H1 (cell line): ENCODE measurements around the gene SMARCA5. TPM values are rescaled to one million over a fixed set of nuclear protein-coding genes. Genes with fewer than 3 reads are reported as not detected.

Source experiments
- CTCF ChIA-PET: fragments of 300-600 bp; sonication (Branson Sonifier 250); formaldehyde crosslinking; loops from one replicate; lab custom pipeline; 2021; ENCODE audit not compliant: partially characterized antibody; lab: Charles Lee
- POLR2A ChIA-PET: fragments of 300-600 bp; sonication (Branson Sonifier 250); formaldehyde crosslinking; loops from one replicate; lab custom pipeline; 2021; ENCODE audit warnings: inconsistent platforms; ENCODE audit not compliant: partially characterized antibody; lab: Charles Lee
- DNase-seq, 2 experiments: peaks; one replicate each; pipeline versions ENCODE4 v3.0.0 to v3.0.0-alpha.2; 2010 to 2022; ENCODE audit warnings: low spot score in 2 of 2, low read depth in 1 of 2, mixed read lengths in 1 of 2
- FAIRE-seq: peaks from 2 replicates; lab custom pipeline; 2011; peaks lifted over from hg19 to GRCh38; lab: Jason Lieb, UNC
- H2AFZ ChIP-seq: 2 replicates; pipeline ENCODE4 v1.8.1; 2012; ENCODE audit warnings: low read length, inconsistent platforms
- H2AK5ac ChIP-seq: 2 replicates; pipeline ENCODE4 v1.6.1; 2013; ENCODE audit warnings: low read depth, low read length
- H2BK120ac ChIP-seq: replicated peaks from 2 replicates; pipeline ENCODE3; 2013; ENCODE audit warnings: low read depth, low read length, inconsistent platforms
- H2BK12ac ChIP-seq: 2 replicates; pipeline ENCODE4 v1.6.1; 2013; ENCODE audit warnings: low read depth, low read length
- H2BK15ac ChIP-seq: 2 replicates; pipeline ENCODE4 v1.6.1; 2013; ENCODE audit warnings: low read length
- H2BK20ac ChIP-seq: 2 replicates; pipeline ENCODE4 v1.6.1; 2013; ENCODE audit warnings: low read length
- H2BK5ac ChIP-seq: 2 replicates; pipeline ENCODE4 v1.6.1; 2013; ENCODE audit warnings: low read depth, low read length
- H3K14ac ChIP-seq: 2 replicates; pipeline ENCODE4 v1.6.1; 2013; ENCODE audit warnings: inconsistent platforms; ENCODE audit not compliant: insufficient read length
- H3K18ac ChIP-seq: 2 replicates; pipeline ENCODE4 v1.6.1; 2013; ENCODE audit warnings: low read length; ENCODE audit errors: extremely low read depth
- H3K23ac ChIP-seq: 2 replicates; pipeline ENCODE4 v1.6.1; 2013; ENCODE audit warnings: inconsistent platforms; ENCODE audit not compliant: insufficient read length
- H3K23me2 ChIP-seq: 2 replicates; pipeline ENCODE4 v1.6.1; 2013; ENCODE audit warnings: low read depth, low read length
- H3K27ac ChIP-seq: 2 replicates; pipeline ENCODE4 v1.6.1; 2011; ENCODE audit warnings: low read depth, low read length, inconsistent platforms
- H3K27me3 ChIP-seq, 4 experiments: replicated peaks in 1 of 4; 1 replicate in 1 of 4; 2 replicates in 3 of 4; pipeline versions ENCODE4 v1.6.1 to v1.8.1; 2011 to 2013; ENCODE audit warnings: low read length in 3 of 4, mild to moderate bottlenecking in 3 of 4, inconsistent platforms in 2 of 4, mixed read lengths in 2 of 4, moderate library complexity in 1 of 4; ENCODE audit not compliant: control insufficient read depth in 3 of 4, insufficient read depth in 3 of 4; ENCODE audit errors: extremely low read depth in 1 of 4
- H3K36me3 ChIP-seq, 4 experiments: 2 replicates each; pipeline versions ENCODE4 v1.6.1 to v1.8.1; 2011 to 2013; ENCODE audit warnings: mild to moderate bottlenecking in 4 of 4, low read length in 3 of 4, moderate library complexity in 2 of 4, control low read depth in 1 of 4, inconsistent platforms in 1 of 4; ENCODE audit not compliant: insufficient read depth in 4 of 4, control insufficient read depth in 2 of 4
- H3K4ac ChIP-seq: replicated peaks from 2 replicates; pipeline ENCODE3; 2013; ENCODE audit warnings: low read length, low read depth, mixed read lengths, inconsistent platforms; ENCODE audit not compliant: insufficient read length
- H3K4me1 ChIP-seq, 4 experiments: replicated peaks in 1 of 4; 1 replicate in 1 of 4; 2 replicates in 3 of 4; pipeline versions ENCODE4 v1.6.1 to v1.8.1; 2011 to 2013; ENCODE audit warnings: low read length in 3 of 4, inconsistent platforms in 2 of 4, mixed read lengths in 1 of 4; ENCODE audit not compliant: insufficient read depth in 4 of 4, control insufficient read depth in 3 of 4
- H3K4me2 ChIP-seq, 2 experiments: 2 replicates each; pipeline versions ENCODE4 v1.6.1 to v1.8.1; 2011 to 2013; ENCODE audit warnings: low read depth in 2 of 2, low read length in 2 of 2, control low read depth in 1 of 2, inconsistent platforms in 1 of 2, mild to moderate bottlenecking in 1 of 2; ENCODE audit not compliant: insufficient read depth in 1 of 2
- H3K4me3 ChIP-seq, 4 experiments: fragments of 200-600, 300-600 bp in 1 of 4; sonication (generic), shearing (Covaris generic), sonication (Bioruptor Twin) in 1 of 4; 2 replicates each; pipeline versions ENCODE4 v1.5.1 to v1.8.1; 2011 to 2016; ENCODE audit warnings: low read length in 4 of 4, low read depth in 3 of 4, control low read depth in 2 of 4, inconsistent platforms in 2 of 4, mild to moderate bottlenecking in 2 of 4, mixed read lengths in 1 of 4, moderate library complexity in 1 of 4; ENCODE audit not compliant: insufficient read depth in 2 of 4; ENCODE audit errors: extremely low read depth in 1 of 4
- H3K56ac ChIP-seq: replicated peaks from 2 replicates; pipeline ENCODE3; 2013; ENCODE audit warnings: low read depth, mild to moderate bottlenecking, mixed read lengths, low read length, inconsistent platforms; ENCODE audit not compliant: insufficient read length
- H3K79me1 ChIP-seq: 2 replicates; pipeline ENCODE4 v1.6.1; 2013; ENCODE audit warnings: low read depth, low read length, control low read depth
- H3K79me2 ChIP-seq, 2 experiments: 2 replicates each; pipeline versions ENCODE4 v1.6.1 to v1.8.1; 2012 to 2013; ENCODE audit warnings: low read length in 2 of 2, mild to moderate bottlenecking in 2 of 2, inconsistent platforms in 1 of 2; ENCODE audit not compliant: insufficient read depth in 2 of 2, control insufficient read depth in 1 of 2
- H3K9ac ChIP-seq, 4 experiments: replicated peaks in 1 of 4; 1 replicate in 1 of 4; 2 replicates in 3 of 4; pipeline versions ENCODE4 v1.6.1 to v1.8.1; 2011 to 2013; ENCODE audit warnings: low read depth in 3 of 4, low read length in 3 of 4, control low read depth in 2 of 4, mild to moderate bottlenecking in 2 of 4, moderate library complexity in 2 of 4, inconsistent platforms in 1 of 4; ENCODE audit errors: extremely low read depth in 1 of 4
- H3K9me3 ChIP-seq, 2 experiments: 2 replicates each; pipeline versions ENCODE4 v1.6.1 to v1.8.1; 2012 to 2013; ENCODE audit warnings: mild to moderate bottlenecking in 2 of 2, moderate library complexity in 2 of 2, control low read depth in 1 of 2, inconsistent platforms in 1 of 2, low read depth in 1 of 2, low read length in 1 of 2, mixed read lengths in 1 of 2; ENCODE audit not compliant: insufficient read depth in 2 of 2
- H4K20me1 ChIP-seq, 2 experiments: replicated peaks in 1 of 2; 2 replicates each; pipeline versions ENCODE3 to v1.8.1; 2011 to 2013; ENCODE audit warnings: inconsistent platforms in 2 of 2, low read length in 2 of 2, mild to moderate bottlenecking in 1 of 2; ENCODE audit not compliant: insufficient read depth in 2 of 2, control insufficient read depth in 1 of 2
- H4K5ac ChIP-seq: 2 replicates; pipeline ENCODE4 v1.6.1; 2013; ENCODE audit warnings: low read length, low read depth, mixed read lengths, inconsistent platforms; ENCODE audit not compliant: insufficient read length
- H4K8ac ChIP-seq: 2 replicates; pipeline ENCODE4 v1.8.0; 2013; ENCODE audit warnings: mild to moderate bottlenecking, moderate library complexity, low read length, inconsistent platforms; ENCODE audit not compliant: insufficient read depth; ENCODE audit errors: extremely low read depth
- H4K91ac ChIP-seq: replicated peaks from 2 replicates; pipeline ENCODE3; 2013; ENCODE audit warnings: low read length, mixed read lengths, inconsistent platforms; ENCODE audit not compliant: insufficient read length
- ASH2L ChIP-seq: fragments of 200-600, 300-600 bp; sonication (generic); IDR thresholded peaks from one replicate; pipeline ENCODE4 v1.7.1; 2017; ENCODE audit warnings: low read length
- ATF2 ChIP-seq: IDR thresholded peaks from 2 replicates; pipeline ENCODE4 v1.6.1; 2012; ENCODE audit warnings: low read length, inconsistent platforms
- CBX5 ChIP-seq: fragments of 300-800, 300-1000 bp; sonication (generic); IDR thresholded peaks from 2 replicates; pipeline ENCODE4 v1.7.1; 2016; ENCODE audit warnings: antibody characterized with exemption, low read length, low read depth
- CHD2 ChIP-seq: IDR thresholded peaks from 2 replicates; pipeline ENCODE4 v1.6.1; 2012; ENCODE audit warnings: low read length, improper control_type of control experiment
- CTBP2 ChIP-seq: IDR thresholded peaks from 2 replicates; pipeline ENCODE4 v1.7.0; 2011; ENCODE audit warnings: borderline replicate concordance, mild to moderate bottlenecking, moderate library complexity, mixed read lengths, low read length; ENCODE audit not compliant: insufficient read depth, insufficient read length
- HDAC2 ChIP-seq, 2 experiments: fragments of 300-600 bp in 1 of 2; sonication (generic) in 1 of 2; IDR thresholded peaks; 2 replicates each; pipeline ENCODE4 v1.6.1; 2011 to 2012; ENCODE audit warnings: low read depth in 2 of 2, low read length in 2 of 2, mild to moderate bottlenecking in 2 of 2, moderate library complexity in 2 of 2, borderline replicate concordance in 1 of 2, inconsistent platforms in 1 of 2
- JUND ChIP-seq: IDR thresholded peaks from 2 replicates; pipeline ENCODE4 v1.6.1; 2011; ENCODE audit warnings: mild to moderate bottlenecking, improper control_type of control experiment, low read length
- KDM4A ChIP-seq: IDR thresholded peaks from one replicate; pipeline ENCODE4 v1.7.1; 2012; ENCODE audit warnings: low read depth, mild to moderate bottlenecking, moderate library complexity, low read length, inconsistent platforms; ENCODE audit not compliant: severe bottlenecking
- PHF8 ChIP-seq: fragments of 200-600 bp; sonication (generic); conservative IDR thresholded peaks from 2 replicates; pipeline ENCODE4 v1.7.1; 2012; ENCODE audit warnings: low read depth, mild to moderate bottlenecking, inconsistent platforms, low read length, moderate library complexity
- ZNF274 ChIP-seq: IDR thresholded peaks from 2 replicates; pipeline ENCODE4 v1.7.0; 2012; ENCODE audit warnings: low read length, borderline replicate concordance; ENCODE audit errors: extremely low read depth
- WGBS, 2 experiments: shearing (Covaris generic) in 1 of 2; methylation state at CpG; one replicate each; pipeline versions ENCODE4 v1.1.6 to v1.1.7; 2013 to 2015; ENCODE audit warnings: low lambda C conversion rate in 2 of 2, mixed read lengths in 2 of 2, inconsistent platforms in 1 of 2, low coverage in 1 of 2, missing lambda C conversion rate in 1 of 2; ENCODE audit not compliant: insufficient replicate concordance in 2 of 2, insufficient coverage in 1 of 2, insufficient read length in 1 of 2; ENCODE audit errors: extremely low coverage in 1 of 2, missing lambda C conversion rate in 1 of 2; 5-methylcytosine and 5-hydroxymethylcytosine counted together
- polyA plus RNA-seq, 7 experiments: library from polyadenylated mRNA; depleted of rRNA in 3 of 7; stranded (reverse) in 5 of 7; unstranded in 2 of 7; fragments of >200 nt in 5 of 7; fragments of 200-250 nt in 2 of 7; gene quantifications; 1 replicate in 5 of 7; 2 replicates in 1 of 7; 4 replicates in 1 of 7; pipeline versions ENCODE4 v1.2.1 to v1.2.3, GENCODE V29; 2011 to 2013; ENCODE audit warnings: missing spikeins in 2 of 7, mixed read lengths in 2 of 7
- total RNA-seq: library from RNA; stranded (reverse); fragmentation: NEBNext Ultra II Directional; extraction: Animal tissue kit (Norgen Biotek cat#: 25700); gene quantifications from 2 replicates; pipeline ENCODE4 v1.2.1, GENCODE V29; 2021

Gene SMARCA5
- total and polyA plus RNA-seq, 2 of the 8 experiments (the other 6 are each of a cell fraction or from before 2014, with no cell fraction given) = 13.9 to 112 TPM

- Histone ChIP-seq H3K36me3 (peaks cover 33 to 95% (median 67%) of the 10 kb centered on the region in 4 experiments), H4K8ac (no peak overlapping the region), H3K4me2 (no peak overlapping the region), H3K79me2 (peaks cover 0 to 19% of the 10 kb centered on the region in 2 experiments; a peak in 2 of 4 replicates), H4K20me1 (peaks cover 0 to 1% of the 10 kb centered on the region in 2 experiments), H3K23me2 (no peaks in the 10 kb centered on the region), H3K18ac (no peak overlapping the region), H2BK120ac (no peak overlapping the region), H3K27me3 (no peaks in the 10 kb centered on the region), H4K91ac (no peak overlapping the region), H3K79me1 (no peaks in the 10 kb centered on the region), H3K56ac (no peak overlapping the region), H2BK12ac (no peak overlapping the region), H4K5ac (no peak overlapping the region), H3K27ac (no peak overlapping the region), H2AFZ (no peak overlapping the region), H2BK5ac (no peak overlapping the region), H3K4me3 (no peak overlapping the region), H3K4me1 (no peaks in the 10 kb centered on the region), H2BK15ac (no peak overlapping the region), H2AK5ac (no peak overlapping the region), H3K4ac (no peak overlapping the region), H2BK20ac (no peak overlapping the region), H3K9ac (no peak overlapping the region), H3K23ac (no peak overlapping the region), H3K9me3 (no peaks in the 10 kb centered on the region), H3K14ac (no peak overlapping the region)
- WGBS, 2 experiments = 98% methylated on average over 2 of the region's 2 CpGs; no CpG with 5 or more reads in 1 of the 2 experiments
- FAIRE-seq = no peak
- ChIA-PET POLR2A (interaction anchor here (0.8 to 1.0 kb wide), 2 partner anchors 21 to 192 kb away, joined by 3 to 5 read pairs; no protein-coding TSS in a partner anchor), CTCF (interaction anchor here (0.8 to 1.8 kb wide), 10 partner anchors 9 to 237 kb away, joined by 3 to 5 read pairs (median 3); no protein-coding TSS in a partner anchor)
- no peak for DNase-seq
- no peak for TF ChIP-seq KDM4A
- TF ChIP-seq JUND = no peak
- no peak for TF ChIP-seq CTBP2
- no peak for TF ChIP-seq ATF2
- no peak for TF ChIP-seq ASH2L
- no peak for TF ChIP-seq CHD2
- TF ChIP-seq PHF8 = no peak
- no peak for TF ChIP-seq ZNF274
- TF ChIP-seq CBX5 = no peak
- no peak for TF ChIP-seq HDAC2 (IDR thresholded peaks at IDR 0.05; ENCODE audit: borderline replicate concordance in 1 of 2, low read depth in 2 of 2, low read length in 2 of 2)
These were observed 18.4 kb downstream of the SMARCA5 start for GRCh38 chr4:143531788-143532491.
